Stomach (tissue), 9 donors: Measurements from ENCODE around the gene LRCH4. TPM values are rescaled to one million over a fixed set of nuclear protein-coding genes. Genes with fewer than 3 reads are reported as not detected.

Experiments
- DNase-seq, 2 donors: peaks; one replicate each; pipeline versions ENCODE4 v3.0.0 to v3.0.0-alpha.2; 2013 to 2019
- H3K27ac ChIP-seq, 5 donors: fragments of 200-600 bp in 4 of 5; sonication (generic) in 4 of 5; one replicate each; pipeline ENCODE4 v1.5.1; 2013 to 2019; ENCODE audit warnings: mild to moderate bottlenecking in 1 of 5, moderate library complexity in 1 of 5
- H3K27me3 ChIP-seq, 3 donors: fragments of 200-600 bp; sonication (generic); one replicate each; pipeline ENCODE4 v1.5.1; 2017 to 2019; ENCODE audit warnings: mixed run types in 1 of 3
- H3K36me3 ChIP-seq, 4 donors: fragments of 200-600 bp; sonication (generic); 1 replicate in 3 of 4; 2 replicates in 1 of 4; pipeline ENCODE4 v1.5.1; 2016 to 2019
- H3K4me1 ChIP-seq, 4 donors: fragments of 200-600 bp; sonication (generic); one replicate each; pipeline ENCODE4 v1.5.1; 2016 to 2019
- H3K4me3 ChIP-seq, 4 donors: fragments of 200-600 bp; sonication (generic) in 3 of 4; one replicate each; pipeline ENCODE4 v1.5.1; 2016 to 2019; ENCODE audit warnings: mild to moderate bottlenecking in 1 of 4
- H3K9me3 ChIP-seq, 4 donors: fragments of 200-600 bp; sonication (generic); one replicate each; pipeline ENCODE4 v1.5.1; 2016 to 2019
- EP300 ChIP-seq: sonication (generic); formaldehyde crosslinking; IDR thresholded peaks from one replicate; pipeline ENCODE4 v1.6.1; 2017; ENCODE audit warnings: antibody characterized with exemption
- POLR2A ChIP-seq, 4 donors: fragments of 450-650 bp; IDR thresholded peaks; one replicate each; pipeline ENCODE4 v1.6.1; 2016; ENCODE audit warnings: antibody characterized with exemption in 4 of 4, control low read depth in 2 of 4, mild to moderate bottlenecking in 1 of 4, moderate library complexity in 1 of 4
- POLR2AphosphoS5 ChIP-seq, 3 donors: sonication (generic); formaldehyde crosslinking; IDR thresholded peaks; one replicate each; pipeline ENCODE4 v1.6.1; 2016; ENCODE audit warnings: antibody characterized with exemption in 3 of 3
- WGBS, 5 donors: extraction: QIAGEN DNeasy Blood & Tissue Kit in 3 of 5; methylation state at CpG; one replicate each; pipeline versions ENCODE4 v1.1.5 to v1.1.7; 2013 to 2018; 5-methylcytosine and 5-hydroxymethylcytosine counted together
- intact Hi-C: fragments of 100-400 bp; cut with DNase I; formaldehyde crosslinking; loops from one replicate; pipeline ENCODE4 v1.15.1; 2023; ENCODE audit warnings: low total_unique reads
- polyA plus RNA-seq, 3 donors: library from polyadenylated mRNA; stranded (reverse); fragments of 200-250 nt; gene quantifications; one replicate each; pipeline ENCODE4 v1.2.3, GENCODE V29; 2013
- total RNA-seq, 5 donors: library from RNA; depleted of rRNA; stranded (reverse); fragments of >200 nt; gene quantifications; one replicate each; pipeline versions ENCODE4 v1.1.0 to v1.2.3, GENCODE V29; 2014 to 2016
- TF ChIP-seq, protein P1 (sequence below), 7 experiments: fragments of 450-650 bp in 4 of 7; fragments of 200-600 bp in 3 of 7; sonication (generic) in 3 of 7; IDR thresholded peaks; one replicate each; pipeline ENCODE4 v1.5.1; 2016 to 2019; ENCODE audit warnings: antibody characterized with exemption in 7 of 7, control low read depth in 2 of 7, mild to moderate bottlenecking in 1 of 7
- donor health status: healthy with polysubstance abuse.
- donor health status: Bipolar disorder and iron deficiency.
- donor health status: healthy.

Gene LRCH4
- total and polyA plus RNA-seq, 8 donors, result 23.5 to 263 (median 46.9) TPM

DNA sequence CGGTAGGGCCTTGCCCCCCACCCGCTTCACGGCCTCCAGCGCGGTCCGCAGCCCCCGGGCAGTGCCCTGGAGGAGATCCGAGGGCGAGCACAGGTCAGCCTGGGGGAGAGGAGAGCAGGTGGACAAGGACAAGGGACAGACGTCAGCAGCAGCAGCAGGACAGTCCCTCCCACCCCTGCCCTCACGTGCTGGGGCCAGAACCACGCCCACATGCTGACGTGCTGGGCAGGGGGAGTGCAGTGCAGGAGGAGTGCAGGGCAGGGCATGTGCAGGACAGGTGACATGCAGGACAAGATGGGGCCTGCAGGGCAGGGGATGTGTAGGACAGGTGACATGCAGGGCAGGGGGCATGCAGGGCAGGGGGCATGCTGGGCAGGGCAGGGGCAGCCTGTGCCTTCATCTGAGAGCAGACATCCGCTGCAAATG is 10.7 kb downstream of the LRCH4 start:
- H3K4me1 ChIP-seq, result peaks cover 6 to 16% (median 12%) of the 10 kb centered on the region in 4 donors
- TF ChIP-seq POLR2A (IDR thresholded peaks at IDR 0.05) (no peak), EP300 (no peak), POLR2AphosphoS5 (IDR thresholded peaks at IDR 0.05) (no peak)
- TF ChIP-seq, protein P1, sequence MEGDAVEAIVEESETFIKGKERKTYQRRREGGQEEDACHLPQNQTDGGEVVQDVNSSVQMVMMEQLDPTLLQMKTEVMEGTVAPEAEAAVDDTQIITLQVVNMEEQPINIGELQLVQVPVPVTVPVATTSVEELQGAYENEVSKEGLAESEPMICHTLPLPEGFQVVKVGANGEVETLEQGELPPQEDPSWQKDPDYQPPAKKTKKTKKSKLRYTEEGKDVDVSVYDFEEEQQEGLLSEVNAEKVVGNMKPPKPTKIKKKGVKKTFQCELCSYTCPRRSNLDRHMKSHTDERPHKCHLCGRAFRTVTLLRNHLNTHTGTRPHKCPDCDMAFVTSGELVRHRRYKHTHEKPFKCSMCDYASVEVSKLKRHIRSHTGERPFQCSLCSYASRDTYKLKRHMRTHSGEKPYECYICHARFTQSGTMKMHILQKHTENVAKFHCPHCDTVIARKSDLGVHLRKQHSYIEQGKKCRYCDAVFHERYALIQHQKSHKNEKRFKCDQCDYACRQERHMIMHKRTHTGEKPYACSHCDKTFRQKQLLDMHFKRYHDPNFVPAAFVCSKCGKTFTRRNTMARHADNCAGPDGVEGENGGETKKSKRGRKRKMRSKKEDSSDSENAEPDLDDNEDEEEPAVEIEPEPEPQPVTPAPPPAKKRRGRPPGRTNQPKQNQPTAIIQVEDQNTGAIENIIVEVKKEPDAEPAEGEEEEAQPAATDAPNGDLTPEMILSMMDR (IDR thresholded peaks at IDR 0.05), result no peak
- H3K27me3 ChIP-seq, result peaks cover 0 to 16% (median 2%) of the 10 kb centered on the region in 3 donors
- no peak overlapping the region for H3K4me3 ChIP-seq
- H3K36me3 ChIP-seq, result peaks cover 57 to 81% (median 78%) of the 10 kb centered on the region in 4 donors
- intact Hi-C loops, result no loop called here
- H3K27ac ChIP-seq, result no peak overlapping the region
- no peaks in the 10 kb centered on the region for H3K9me3 ChIP-seq
- 55 to 82% (median 81%) methylated on average over 10 to 14 of the region's 14 CpGs for WGBS, 5 donors
- peak in 1 of 2 donors; percentile 43 for DNase-seq

DNA sequence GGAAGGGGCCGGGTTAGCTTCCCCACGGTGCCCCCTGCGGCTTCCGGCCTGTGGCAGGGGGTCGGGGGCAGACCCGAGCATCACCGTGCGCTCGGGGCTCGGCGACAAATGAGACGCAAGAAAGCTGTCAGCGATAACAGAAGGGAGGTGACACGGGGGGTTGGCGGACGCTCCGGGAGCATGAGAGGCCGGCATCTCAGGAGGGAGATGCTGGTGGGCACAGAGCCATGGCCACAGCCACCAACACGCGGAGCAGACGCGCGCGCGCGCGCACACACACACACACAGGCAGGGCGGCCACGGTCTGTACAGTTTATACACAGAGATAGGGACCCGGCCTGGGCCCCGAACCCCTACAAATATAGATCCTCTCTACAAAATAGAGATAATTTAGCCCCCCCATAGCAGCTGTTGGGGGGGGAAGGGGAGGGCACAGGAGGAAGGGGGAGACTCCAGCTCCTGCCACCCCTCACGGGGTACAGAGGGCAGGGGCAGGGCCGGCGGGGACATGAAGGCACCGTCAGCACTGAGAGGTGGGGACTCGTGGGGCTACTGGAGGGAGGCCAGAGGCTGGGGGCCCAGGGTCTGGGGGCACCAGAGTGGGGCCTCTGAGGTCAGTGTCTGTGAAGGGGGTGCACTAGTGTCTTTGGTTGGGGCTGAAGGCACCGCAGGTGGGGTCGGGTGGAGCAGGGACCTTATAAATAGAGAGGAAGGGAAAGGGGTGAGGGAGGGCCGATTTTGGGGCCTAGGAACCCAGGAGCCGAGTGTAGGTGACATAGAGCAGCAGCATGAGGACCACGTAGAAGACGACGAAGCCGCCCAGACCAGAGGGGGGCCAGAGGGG is 11.3 kb downstream of the LRCH4 start:
- Histone ChIP-seq H3K9me3 (no peaks in the 10 kb centered on the region), H3K4me1 (peaks cover 12 to 22% (median 18%) of the 10 kb centered on the region in 4 donors), H3K36me3 (peaks cover 51 to 75% (median 71%) of the 10 kb centered on the region in 4 donors), H3K27me3 (peaks cover 0 to 21% (median 8%) of the 10 kb centered on the region in 3 donors), H3K27ac (no peak overlapping the region), H3K4me3 (no peak overlapping the region)
- intact Hi-C loops, result no loop called here
- TF ChIP-seq POLR2AphosphoS5 (IDR thresholded peaks at IDR 0.05) (no peak), POLR2A (IDR thresholded peaks at IDR 0.05) (no peak), EP300 (no peak)
- TF ChIP-seq, protein P1 (IDR thresholded peaks at IDR 0.05), result no peak
- WGBS, 5 donors, result 91 to 93% (median 93%) methylated on average over 43 to 44 of the region's 44 CpGs
- DNase-seq, result no peak

DNA sequence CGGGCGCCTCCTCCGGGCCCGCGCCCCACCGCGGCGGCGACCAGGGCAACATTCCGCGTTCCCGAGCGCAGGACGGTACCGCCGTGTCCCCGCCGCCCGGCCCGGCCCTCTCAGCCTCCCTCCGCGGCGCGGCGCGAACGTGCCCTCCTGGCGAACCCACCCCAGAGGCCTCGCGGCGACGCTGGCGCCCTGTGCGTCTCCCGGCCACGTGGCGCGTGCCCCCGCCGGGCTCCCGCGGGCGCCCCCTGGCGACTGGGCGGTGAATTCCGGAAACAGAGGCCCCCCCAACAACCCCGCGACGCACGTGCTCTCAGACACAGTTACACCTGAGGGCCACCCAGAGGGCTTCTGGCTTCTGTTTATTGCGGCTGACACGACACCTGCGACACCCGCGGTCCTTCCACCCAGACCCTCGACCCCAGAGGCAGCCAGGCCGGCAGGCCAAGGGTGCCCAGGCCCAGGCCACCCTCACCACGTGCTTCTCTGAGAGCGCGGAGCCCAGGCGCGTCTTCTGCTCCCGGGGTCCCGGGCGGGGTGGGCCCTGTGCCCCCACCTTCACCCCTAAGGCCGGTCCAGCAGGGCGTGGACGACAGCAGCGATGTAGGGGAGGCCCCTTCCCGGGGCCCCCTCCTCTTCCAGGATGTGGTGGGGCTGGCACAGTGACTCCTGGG is 12.1 kb downstream of the LRCH4 start, which contains the start of gene SAP25:
Gene SAP25 (minus strand): TSS at position 210 of the 671 bp plus-strand sequence. CDS start 158 bp downstream, at position 52.
- Histone ChIP-seq H3K9me3 (no peaks in the 10 kb centered on the region), H3K27ac (no peak within 1 kb of the TSS), H3K4me3 (no peak within 1 kb of the TSS), H3K27me3 (peaks cover 0 to 21% (median 8%) of the 10 kb centered on the region in 3 donors), H3K36me3 (peaks cover 45 to 67% (median 64%) of the 10 kb centered on the region in 4 donors), H3K4me1 (peaks cover 17 to 30% (median 25%) of the 10 kb centered on the region in 4 donors)
- intact Hi-C loops, result no loop called here
- DNase-seq, result no peak
- no peak for TF ChIP-seq EP300
- no peak for TF ChIP-seq POLR2AphosphoS5 (IDR thresholded peaks at IDR 0.05)
- TF ChIP-seq, protein P1 (IDR thresholded peaks at IDR 0.05), result no peak
- no peak for TF ChIP-seq POLR2A (IDR thresholded peaks at IDR 0.05)
- WGBS, 5 donors, result 83 to 96% (median 92%) methylated on average over 51 to 70 of the region's 70 CpGs

DNA sequence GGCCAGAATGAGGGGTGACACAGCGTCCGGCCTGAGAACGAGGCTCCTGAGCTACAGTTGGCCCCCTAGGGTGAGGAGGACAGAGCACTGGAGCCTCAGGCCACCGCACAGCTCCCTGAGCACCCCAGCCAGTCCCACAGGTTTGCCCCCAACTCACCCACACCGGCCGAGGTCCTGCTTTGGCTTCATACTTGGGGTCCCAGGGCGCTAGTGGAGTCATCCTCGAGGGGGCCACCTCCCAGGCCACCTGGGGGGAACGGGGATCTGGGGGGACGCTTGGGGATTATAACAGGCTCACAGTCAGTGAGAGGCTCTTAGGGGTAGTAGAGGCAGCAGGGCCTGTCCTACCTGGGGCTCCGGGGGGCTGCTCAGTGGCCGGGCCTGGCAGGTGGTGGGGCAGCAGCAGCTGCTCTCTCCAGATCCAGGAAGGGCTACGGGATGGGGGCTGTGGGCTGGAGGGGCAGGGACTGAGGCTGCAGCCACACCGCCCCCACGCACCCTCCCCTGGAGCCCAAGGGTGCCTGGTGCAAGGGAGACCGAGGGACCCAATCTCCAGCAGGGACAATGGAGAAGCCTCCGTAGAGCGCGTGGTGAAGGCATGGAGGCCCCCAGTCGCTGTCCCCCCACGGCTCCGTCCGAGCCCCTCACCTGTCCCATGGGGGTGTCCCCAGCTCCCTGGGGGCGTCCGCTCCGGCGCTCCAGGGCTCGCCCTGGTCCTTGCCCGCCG is 12.8 kb downstream of the LRCH4 start:
- Histone ChIP-seq H3K4me1 (peaks cover 17 to 37% (median 32%) of the 10 kb centered on the region in 4 donors), H3K36me3 (peaks cover 38 to 60% (median 56%) of the 10 kb centered on the region in 4 donors), H3K4me3 (no peak overlapping the region), H3K9me3 (no peaks in the 10 kb centered on the region), H3K27me3 (peaks cover 0 to 21% (median 8%) of the 10 kb centered on the region in 3 donors), H3K27ac (no peak overlapping the region)
- no peak for TF ChIP-seq POLR2A (IDR thresholded peaks at IDR 0.05)
- TF ChIP-seq EP300, result no peak
- no peak for TF ChIP-seq POLR2AphosphoS5 (IDR thresholded peaks at IDR 0.05)
- TF ChIP-seq, protein P1 (IDR thresholded peaks at IDR 0.05), result no peak
- intact Hi-C loops, result no loop called here
- WGBS, 5 donors, result 88 to 94% (median 91%) methylated on average over 8 to 30 of the region's 30 CpGs
- DNase-seq, result no peak
